Left renal pelvis (tissue), 4 donors: ENCODE data around the gene DIAPH1. TPM values are rescaled to one million over a fixed set of nuclear protein-coding genes. Genes with fewer than 3 reads are reported as not detected.
"Not testable (repeated sequence)": the region's sequence is repeated elsewhere in the genome, so short reads cannot be mapped to it uniquely, and the experiment has no call there.

Experiments
- DNase-seq, 4 donors: peaks; one replicate each; pipeline ENCODE4 v3.0.0-alpha.2; 2013; ENCODE audit warnings: low read depth in 4 of 4, low spot score in 3 of 4
- polyA plus RNA-seq, 4 donors: library from polyadenylated mRNA; unstranded; fragments of 120-200 nt; gene quantifications; one replicate each; pipeline ENCODE4 v1.2.1, GENCODE V29; 2013; ENCODE audit not compliant: insufficient read length in 4 of 4

The DIAPH1 gene
- polyA plus RNA-seq, 4 donors: 43.8 to 81.2 (median 61.9) TPM

DNA sequence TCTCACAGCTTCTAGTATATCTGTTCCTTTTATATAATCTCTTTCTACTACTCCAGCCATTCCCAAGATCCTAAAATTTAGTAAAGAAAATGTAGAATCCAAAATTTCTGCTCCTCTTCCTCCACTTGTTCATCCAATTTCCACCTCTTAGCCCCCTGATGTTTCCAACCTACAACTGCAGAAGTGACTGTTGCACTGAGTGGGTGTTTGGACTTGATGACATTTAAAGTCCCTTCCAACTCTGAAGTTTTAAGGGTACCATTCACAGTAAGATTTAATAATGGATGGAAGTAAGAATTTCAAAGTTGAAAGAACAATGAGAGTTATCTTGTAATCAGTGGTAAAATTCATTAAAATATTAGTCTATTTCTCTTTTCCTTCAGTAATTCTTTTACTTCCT is 5.5 kb downstream of the DIAPH1 start:
- no peak for DNase-seq

- DNase-seq: no peak
These were observed 7.5 kb downstream of the DIAPH1 start for GRCh38 chr5:141611289-141611688.

GRCh38 chr5:141609921-141610320 is 8.9 kb downstream of the DIAPH1 start:
- DNase-seq: not testable (repeated sequence)

- no peak for DNase-seq
These were observed 9.8 kb downstream of the DIAPH1 start for GRCh38 chr5:141609044-141609443.

DNA sequence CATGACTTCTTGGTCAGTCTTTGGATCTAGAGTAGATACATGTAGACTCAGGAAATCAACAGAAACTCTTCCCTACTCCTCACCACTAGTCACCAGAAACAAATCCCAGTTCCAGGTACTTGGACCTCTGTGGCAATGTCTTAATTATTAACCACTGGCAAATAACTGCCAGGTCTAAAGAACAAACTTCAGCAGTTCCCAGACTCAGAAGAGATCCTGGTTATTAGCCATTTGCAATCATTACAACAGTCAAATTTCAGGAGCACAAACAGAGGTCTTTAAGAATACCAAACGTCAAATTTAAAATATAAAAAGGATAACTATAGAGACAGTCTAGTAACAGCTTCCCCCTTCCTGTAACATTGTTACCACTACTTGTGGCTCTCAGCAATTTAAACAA is 10.2 kb downstream of the DIAPH1 start:
- no peak for DNase-seq

DNA sequence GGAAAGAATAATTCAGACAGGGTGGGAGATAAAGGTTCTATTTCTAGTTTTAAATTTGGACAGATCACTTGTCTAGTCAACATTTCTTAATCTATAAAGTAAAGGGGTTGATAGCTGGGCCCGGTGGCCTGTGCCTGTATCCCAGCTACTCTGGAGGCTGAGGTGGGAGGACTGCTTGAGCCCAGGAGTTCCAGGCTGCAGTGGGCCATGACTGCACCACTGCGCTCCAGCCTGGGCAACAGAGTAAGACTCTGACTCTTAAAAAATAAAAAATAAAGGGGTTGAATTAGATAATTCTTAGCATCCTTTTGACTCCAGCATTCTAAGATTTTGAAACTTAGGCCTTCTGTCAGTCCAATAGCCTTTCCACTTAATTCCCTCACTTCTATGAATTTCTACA is 10.8 kb downstream of the DIAPH1 start:
- DNase-seq: no peak

- no peak for DNase-seq
These were observed 13.1 kb downstream of the DIAPH1 start for GRCh38 chr5:141605523-141606277.

- no peak for DNase-seq
These were observed 14.7 kb downstream of the DIAPH1 start for GRCh38 chr5:141603923-141604717.

DNA sequence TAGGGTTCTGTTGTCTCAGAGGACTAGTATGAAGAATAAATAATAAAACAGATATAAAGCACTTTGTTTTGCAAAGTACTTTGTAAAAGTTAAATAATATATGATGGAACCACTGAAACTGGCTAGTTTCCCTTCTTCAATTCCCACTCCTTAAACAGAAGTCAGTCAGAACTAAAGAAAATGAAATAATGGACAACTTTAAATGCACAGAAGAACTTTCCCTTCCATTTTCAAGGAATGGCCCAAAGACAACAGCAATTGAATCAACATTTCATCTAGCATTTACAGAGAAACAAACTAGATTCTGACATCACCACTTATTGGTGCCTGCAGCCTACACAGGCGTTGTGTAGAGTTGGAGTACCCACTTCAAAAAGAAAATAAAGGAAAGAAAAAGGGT is 16.2 kb downstream of the DIAPH1 start:
- DNase-seq: no peak

GRCh38 chr5:141598391-141599345 is 20.1 kb downstream of the DIAPH1 start:
- no peak for DNase-seq

DNA sequence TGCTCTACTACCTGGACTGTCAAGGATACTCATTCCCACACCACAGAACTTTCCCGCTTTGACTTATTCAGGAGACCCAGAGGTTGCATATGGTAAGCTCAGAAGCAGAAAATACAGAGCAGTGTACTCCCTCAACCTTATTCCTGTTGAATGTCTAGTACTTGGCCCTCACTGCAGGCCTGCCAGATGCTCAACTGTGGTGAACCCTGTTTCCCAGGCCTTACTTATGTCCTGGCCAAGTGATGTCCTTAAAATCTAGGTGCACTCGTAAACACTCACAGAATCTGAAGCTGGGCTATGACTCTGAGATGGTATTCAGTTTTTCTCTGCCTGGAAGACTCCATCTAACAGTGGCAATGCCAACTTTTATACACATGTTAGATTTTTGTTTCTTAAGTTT is 21.0 kb downstream of the DIAPH1 start:
- DNase-seq: no peak

- DNase-seq: no peak
These were observed 21.4 kb downstream of the DIAPH1 start for GRCh38 chr5:141597394-141597793.

- DNase-seq: no peak
These were observed 21.9 kb downstream of the DIAPH1 start for GRCh38 chr5:141596867-141597266.

DNA sequence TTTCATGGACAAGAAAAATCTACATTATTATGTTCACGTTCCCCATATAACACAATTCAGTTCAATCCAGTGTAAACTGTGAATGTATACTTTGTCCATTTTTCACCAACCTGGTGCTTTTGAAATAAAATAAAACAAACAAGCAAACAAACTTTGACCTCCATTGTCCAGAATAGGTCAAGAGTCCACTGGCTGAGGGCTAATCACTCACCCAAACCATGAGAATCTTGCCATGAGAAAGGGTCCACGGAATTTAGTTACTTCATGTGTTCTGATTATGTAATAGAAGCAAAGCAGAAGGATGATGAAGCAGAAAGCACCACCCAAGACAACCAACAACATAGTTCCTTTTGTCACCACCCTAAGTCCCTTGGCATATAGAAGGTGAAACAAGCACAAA is 28.7 kb downstream of the DIAPH1 start:
- DNase-seq: no peak

DNA sequence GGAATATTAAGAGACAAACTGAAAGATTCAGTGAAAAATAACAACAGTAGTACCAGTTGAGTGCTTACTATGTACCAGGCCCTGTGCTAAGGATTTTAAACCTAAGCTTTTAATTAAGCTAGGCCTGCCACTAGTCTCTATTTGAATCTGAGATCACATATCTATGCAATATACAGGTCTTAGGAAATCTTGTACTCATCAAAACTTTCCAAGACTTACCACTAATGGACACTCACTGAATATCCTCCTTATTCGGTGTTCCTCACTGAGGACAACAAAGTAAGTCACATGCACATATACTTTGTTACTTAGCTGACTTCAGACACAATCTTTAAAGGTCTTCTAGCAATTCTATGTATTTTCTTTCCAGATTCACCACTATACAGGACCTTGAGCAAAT is 32.6 kb downstream of the DIAPH1 start:
- no peak for DNase-seq

GRCh38 chr5:141585594-141585993 is 33.2 kb downstream of the DIAPH1 start:
- DNase-seq: no peak

DNA sequence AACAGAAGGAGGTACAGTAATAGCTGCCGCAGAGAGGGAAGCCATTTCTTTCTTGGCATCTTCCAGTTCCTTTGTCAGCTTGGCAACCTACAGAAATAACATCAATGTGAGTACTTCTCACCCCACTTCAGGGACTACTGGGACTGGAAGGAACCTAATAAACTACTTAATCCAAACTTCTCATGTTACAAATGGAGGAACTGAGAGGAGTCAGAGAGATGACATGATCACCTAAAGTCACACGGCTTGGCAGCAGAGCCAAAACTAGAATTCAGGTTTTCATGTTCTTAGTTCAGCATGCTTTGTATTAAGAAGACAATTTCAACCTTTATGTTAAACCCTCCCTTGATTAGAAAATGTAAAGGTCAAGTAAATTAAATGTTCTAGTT is 44.7 kb downstream of the DIAPH1 start:
- DNase-seq: no peak

DNA sequence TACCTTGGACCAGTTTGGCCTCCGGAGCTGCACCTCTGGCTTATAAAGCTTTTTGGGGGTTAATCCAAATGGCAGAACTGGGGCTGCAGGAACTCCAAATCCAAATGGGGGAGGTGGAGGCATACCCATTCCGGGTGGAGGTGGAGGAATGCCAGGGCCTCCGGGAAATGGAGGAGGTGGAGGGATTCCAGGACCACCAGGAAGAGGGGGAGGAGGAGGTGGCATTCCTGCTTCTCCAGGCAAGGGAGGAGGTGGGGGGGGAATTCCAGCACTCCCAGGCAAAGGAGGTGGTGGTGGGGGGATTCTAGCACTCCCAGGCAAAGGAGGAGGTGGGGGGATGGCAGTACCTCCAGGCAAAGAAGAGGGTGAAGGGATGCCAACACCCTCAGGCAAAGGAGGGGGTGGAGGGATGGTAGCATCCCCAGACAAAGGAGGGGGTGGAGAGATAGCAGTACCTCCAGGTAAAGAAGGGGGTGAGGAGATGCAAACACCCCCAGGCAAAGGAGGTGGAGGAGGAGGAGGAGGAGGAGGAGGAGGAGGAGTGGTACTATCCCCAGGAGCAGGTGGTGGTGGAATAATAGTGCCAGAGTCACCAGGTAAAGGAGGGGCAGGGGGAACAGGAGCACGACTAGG is 45.2 kb downstream of the DIAPH1 start:
- DNase-seq: no peak

- no peak for DNase-seq
These were observed 48.1 kb downstream of the DIAPH1 start for GRCh38 chr5:141570655-141571054.

GRCh38 chr5:141567513-141568117 is 51.2 kb downstream of the DIAPH1 start:
- DNase-seq: no peak
